Neural crest cell (in vitro differentiated cells): Measurements from ENCODE around the gene GLIPR2. TPM values are rescaled to one million over a fixed set of nuclear protein-coding genes. Genes with fewer than 3 reads are reported as not detected.
A peak's percentile ranks its signal among the peaks of the same experiment; 100 is the strongest.

ENCODE experiments used
- DNase-seq: peaks from one replicate; pipeline ENCODE4 v3.0.0; 2021; ENCODE audit warnings: low read depth, mixed read lengths, low spot score
- H3K27ac Mint-ChIP-seq: one replicate; pipeline ENCODE4 v1.8.0; 2021; ENCODE audit warnings: mild to moderate bottlenecking, mixed read lengths; ENCODE audit not compliant: unreplicated experiment
- H3K27me3 Mint-ChIP-seq: 2 replicates; pipeline ENCODE4 v1.8.0; 2021; ENCODE audit warnings: low read depth, mild to moderate bottlenecking, mixed read lengths
- H3K36me3 Mint-ChIP-seq: 2 replicates; pipeline ENCODE4 v1.8.0; 2021; ENCODE audit warnings: low read depth, mild to moderate bottlenecking, mixed read lengths
- H3K4me1 Mint-ChIP-seq: 2 replicates; pipeline ENCODE4 v1.8.0; 2021; ENCODE audit warnings: mixed read lengths
- H3K4me3 Mint-ChIP-seq: one replicate; pipeline ENCODE4 v1.8.0; 2021; ENCODE audit warnings: mild to moderate bottlenecking, mixed read lengths
- H3K9me3 Mint-ChIP-seq: 2 replicates; pipeline ENCODE4 v1.8.0; 2021; ENCODE audit warnings: mixed read lengths
- total RNA-seq: library from RNA; stranded (reverse); gene quantifications from 2 replicates; pipeline ENCODE4 v1.2.1, GENCODE V29; 2021
- TF ChIP-seq, protein P1 (sequence below): fragments of 200-600 bp; sonication (generic); conservative IDR thresholded peaks from 2 replicates; pipeline ENCODE4 v1.5.0; 2021; ENCODE audit warnings: antibody characterized with exemption, mild to moderate bottlenecking

GLIPR2 gene
- total RNA-seq, 1 donor from 2014 or later: 24.2 TPM

DNA sequence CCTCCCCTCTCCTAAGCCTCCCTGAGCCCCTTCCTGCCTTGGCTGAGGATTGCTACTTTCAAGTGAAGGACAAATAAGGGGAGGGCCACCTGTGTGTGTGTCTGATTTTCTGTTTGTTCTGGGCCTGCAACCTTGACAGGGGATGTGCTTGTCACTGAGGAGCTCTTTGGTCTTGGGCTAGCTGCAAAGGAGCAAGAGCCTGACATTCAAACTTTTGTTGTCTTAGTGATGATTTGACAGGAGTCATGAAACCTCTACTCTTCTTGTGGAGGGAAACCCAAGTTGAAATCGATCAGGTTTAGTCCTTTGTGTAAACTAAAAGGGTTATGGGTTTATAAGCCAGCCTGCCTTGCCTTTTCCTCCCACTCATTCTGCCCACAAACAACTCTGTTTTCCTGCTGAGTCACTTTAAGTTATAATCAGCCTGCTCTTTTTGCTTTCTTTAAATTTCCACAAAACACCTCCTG lies 71.0 kb downstream of the GLIPR2 start:
- no peak for DNase-seq
- TF ChIP-seq, protein P1, sequence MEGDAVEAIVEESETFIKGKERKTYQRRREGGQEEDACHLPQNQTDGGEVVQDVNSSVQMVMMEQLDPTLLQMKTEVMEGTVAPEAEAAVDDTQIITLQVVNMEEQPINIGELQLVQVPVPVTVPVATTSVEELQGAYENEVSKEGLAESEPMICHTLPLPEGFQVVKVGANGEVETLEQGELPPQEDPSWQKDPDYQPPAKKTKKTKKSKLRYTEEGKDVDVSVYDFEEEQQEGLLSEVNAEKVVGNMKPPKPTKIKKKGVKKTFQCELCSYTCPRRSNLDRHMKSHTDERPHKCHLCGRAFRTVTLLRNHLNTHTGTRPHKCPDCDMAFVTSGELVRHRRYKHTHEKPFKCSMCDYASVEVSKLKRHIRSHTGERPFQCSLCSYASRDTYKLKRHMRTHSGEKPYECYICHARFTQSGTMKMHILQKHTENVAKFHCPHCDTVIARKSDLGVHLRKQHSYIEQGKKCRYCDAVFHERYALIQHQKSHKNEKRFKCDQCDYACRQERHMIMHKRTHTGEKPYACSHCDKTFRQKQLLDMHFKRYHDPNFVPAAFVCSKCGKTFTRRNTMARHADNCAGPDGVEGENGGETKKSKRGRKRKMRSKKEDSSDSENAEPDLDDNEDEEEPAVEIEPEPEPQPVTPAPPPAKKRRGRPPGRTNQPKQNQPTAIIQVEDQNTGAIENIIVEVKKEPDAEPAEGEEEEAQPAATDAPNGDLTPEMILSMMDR: no peak
- peaks cover 25% of the 10 kb centered on the region for H3K36me3 Mint-ChIP-seq
- peak overlapping the region; percentile 67 for H3K27ac Mint-ChIP-seq
- H3K9me3 Mint-ChIP-seq: no peaks in the 10 kb centered on the region
- H3K4me1 Mint-ChIP-seq: peaks cover 27% of the 10 kb centered on the region
- no peaks in the 10 kb centered on the region for H3K27me3 Mint-ChIP-seq
- H3K4me3 Mint-ChIP-seq: no peak overlapping the region

DNA sequence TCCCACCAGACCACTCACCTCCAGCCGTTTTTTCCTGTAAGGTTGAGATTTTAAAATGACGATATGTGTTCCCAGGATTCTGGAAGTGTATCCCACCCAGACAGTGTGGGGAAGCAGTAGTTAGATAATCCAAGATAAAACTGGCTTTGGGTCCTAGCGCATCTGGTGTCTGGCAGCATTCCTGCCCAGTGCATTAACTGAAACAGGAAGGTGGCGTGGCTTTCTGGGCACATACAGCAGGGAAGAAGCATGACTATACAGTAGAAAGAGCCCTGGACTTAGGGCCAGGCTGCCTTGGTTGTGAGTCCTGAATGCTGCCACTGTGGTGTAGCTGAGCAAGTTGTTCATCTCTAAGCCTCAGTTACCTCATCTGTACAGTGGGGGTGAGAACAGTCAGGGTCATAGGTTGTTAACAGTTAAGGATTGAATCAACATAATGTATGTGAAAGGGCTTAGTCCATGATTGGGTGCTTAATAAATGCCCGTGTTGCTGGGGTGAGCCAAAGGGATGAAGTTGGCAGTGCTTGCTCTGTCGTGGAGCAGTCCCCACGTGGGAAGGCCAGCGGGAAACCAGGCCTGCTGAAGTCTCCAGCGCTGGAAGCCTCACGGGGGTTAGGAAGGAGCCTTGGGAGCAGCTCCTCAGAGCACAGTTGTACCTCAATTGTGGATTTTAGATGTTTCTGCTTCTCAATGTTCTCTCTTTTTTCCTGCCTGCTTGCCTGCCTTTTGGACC lies 72.2 kb downstream of the GLIPR2 start:
- Mint-ChIP-seq H3K4me1 (peaks cover 27% of the 10 kb centered on the region), H3K4me3 (no peak overlapping the region), H3K9me3 (no peaks in the 10 kb centered on the region), H3K27ac (no peak overlapping the region), H3K27me3 (no peaks in the 10 kb centered on the region), H3K36me3 (peaks cover 26% of the 10 kb centered on the region)
- no peak for DNase-seq
- TF ChIP-seq, protein P1: no peak

DNA sequence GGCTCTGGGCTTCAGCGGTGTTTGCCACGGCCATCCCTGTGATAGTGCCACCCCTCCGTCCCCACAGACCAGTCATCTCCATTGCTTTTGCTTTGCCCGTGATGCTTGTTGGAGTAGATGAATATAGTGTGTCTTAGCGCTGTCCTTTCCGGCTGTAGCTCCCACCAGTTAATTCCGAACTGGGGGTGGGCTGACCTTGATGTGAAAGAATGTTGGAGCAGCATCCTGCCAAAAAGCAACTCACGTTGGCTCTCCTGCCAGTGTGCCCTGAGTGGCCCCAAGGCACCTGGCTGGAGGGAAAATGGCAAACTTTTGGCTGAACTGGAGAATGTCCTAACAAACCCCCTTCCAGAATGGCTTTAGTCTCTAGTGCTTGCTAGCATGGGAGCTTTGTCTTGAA lies 74.2 kb downstream of the GLIPR2 start:
- Mint-ChIP-seq H3K36me3 (peaks cover 16% of the 10 kb centered on the region), H3K27me3 (no peaks in the 10 kb centered on the region), H3K4me1 (peaks cover 27% of the 10 kb centered on the region), H3K27ac (no peak overlapping the region), H3K4me3 (no peak overlapping the region), H3K9me3 (no peaks in the 10 kb centered on the region)
- TF ChIP-seq, protein P1: no peak
- DNase-seq: no peak

DNA sequence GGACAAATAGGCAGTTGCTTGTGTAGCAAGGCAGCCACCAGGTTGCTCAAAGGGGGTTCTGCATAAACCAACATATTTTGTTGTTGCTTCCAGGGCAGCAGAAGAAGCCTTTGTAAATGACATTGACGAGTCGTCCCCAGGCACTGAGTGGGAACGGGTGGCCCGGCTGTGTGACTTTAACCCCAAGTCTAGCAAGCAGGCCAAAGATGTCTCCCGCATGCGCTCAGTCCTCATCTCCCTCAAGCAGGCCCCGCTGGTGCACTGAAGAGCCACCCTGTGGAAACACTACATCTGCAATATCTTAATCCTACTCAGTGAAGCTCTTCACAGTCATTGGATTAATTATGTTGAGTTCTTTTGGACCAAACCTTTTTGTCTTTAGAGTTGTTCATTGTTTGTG lies 75.0 kb downstream of the GLIPR2 start:
- no peak overlapping the region for H3K27ac Mint-ChIP-seq
- TF ChIP-seq, protein P1: no peak
- no peaks in the 10 kb centered on the region for H3K9me3 Mint-ChIP-seq
- no peak for DNase-seq
- H3K36me3 Mint-ChIP-seq: peaks cover 16% of the 10 kb centered on the region
- peaks cover 23% of the 10 kb centered on the region for H3K4me1 Mint-ChIP-seq
- no peak overlapping the region for H3K4me3 Mint-ChIP-seq
- no peaks in the 10 kb centered on the region for H3K27me3 Mint-ChIP-seq

DNA sequence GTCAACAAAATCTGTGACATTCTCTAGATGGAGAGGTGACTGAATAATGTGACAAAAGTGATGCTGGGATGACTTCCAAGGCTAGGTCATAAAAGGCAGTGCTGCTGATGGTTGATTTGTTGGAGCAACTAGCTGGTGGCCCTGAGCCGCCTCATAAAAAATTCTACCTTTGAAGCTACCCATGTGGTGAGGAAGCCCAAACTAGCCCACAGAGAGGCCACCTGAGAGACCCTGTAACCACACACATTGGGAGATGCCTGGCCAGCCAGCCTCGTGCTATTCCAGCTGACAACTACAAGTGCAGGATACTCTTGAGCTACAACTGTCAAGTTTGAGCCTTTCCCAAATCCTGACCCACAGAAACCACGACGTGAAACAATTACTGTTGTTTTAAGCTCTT lies 76.9 kb downstream of the GLIPR2 start:
- Mint-ChIP-seq H3K4me3 (no peak overlapping the region), H3K4me1 (peaks cover 8% of the 10 kb centered on the region), H3K36me3 (peaks cover 18% of the 10 kb centered on the region), H3K9me3 (no peaks in the 10 kb centered on the region), H3K27me3 (no peaks in the 10 kb centered on the region), H3K27ac (no peak overlapping the region)
- TF ChIP-seq, protein P1: no peak
- DNase-seq: no peak

Other genes with a start within 250 kb of the GLIPR2 start
- not detected in 2 replicates for gene HRCT1, start 230.5 kb upstream of the GLIPR2 start, total RNA-seq
- gene SPAAR, start 227.2 kb upstream of the GLIPR2 start, total RNA-seq: not detected in 2 replicates
- not detected in 2 replicates for gene OR2S2, start 178.6 kb upstream of the GLIPR2 start, total RNA-seq
- 9.4 and 9.5 TPM in 2 replicates for gene RECK, start 99.8 kb upstream of the GLIPR2 start, total RNA-seq
- not detected in 2 replicates for gene CCIN, start 32.7 kb downstream of the GLIPR2 start, total RNA-seq
- gene CLTA, start 54.2 kb downstream of the GLIPR2 start, total RNA-seq: 222 and 224 TPM in 2 replicates
- 24.6 and 25.8 TPM in 2 replicates for gene GNE, start 121.7 kb downstream of the GLIPR2 start, total RNA-seq